Activated CD8-positive, alpha-beta memory T cell treated with anti-CD3 and anti-CD28 coated beads for 24 hours (primary cell): ENCODE data around the gene LRRN4.

ENCODE experiments used
- DNase-seq: peaks from one replicate; pipeline ENCODE4 v3.0.0-alpha.2; 2020

Gene LRRN4

DNA sequence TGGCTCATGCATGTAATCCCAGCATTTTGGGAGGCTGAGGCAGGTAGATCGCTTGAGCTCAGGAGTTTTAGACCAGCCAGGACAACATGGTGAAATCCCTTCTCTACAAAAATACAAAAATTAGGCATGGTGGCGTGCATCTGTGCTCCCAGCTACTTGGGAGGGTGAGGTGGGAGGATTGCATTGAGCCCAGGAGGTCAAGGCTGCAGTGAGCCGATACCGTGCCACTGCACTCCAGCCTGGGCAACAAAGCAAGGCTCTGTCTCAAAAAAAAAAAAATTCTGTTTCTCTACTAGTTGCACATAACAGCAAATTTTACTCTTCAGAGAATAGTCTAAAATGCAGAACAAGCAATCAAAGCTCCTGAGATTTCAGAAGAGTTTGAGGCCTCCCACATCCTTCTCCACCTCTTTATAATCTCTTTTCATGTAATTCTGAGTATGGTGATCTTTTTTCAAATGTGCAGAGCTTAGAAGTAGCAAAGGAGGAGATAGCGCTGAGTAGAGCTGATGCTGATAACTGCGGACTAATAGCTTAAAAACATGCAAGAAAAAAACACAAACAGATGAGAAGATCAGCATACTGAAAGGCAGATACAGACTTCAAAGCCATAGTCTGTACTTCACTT, 23.3 kb downstream of the LRRN4 start:
- no peak for DNase-seq

DNA sequence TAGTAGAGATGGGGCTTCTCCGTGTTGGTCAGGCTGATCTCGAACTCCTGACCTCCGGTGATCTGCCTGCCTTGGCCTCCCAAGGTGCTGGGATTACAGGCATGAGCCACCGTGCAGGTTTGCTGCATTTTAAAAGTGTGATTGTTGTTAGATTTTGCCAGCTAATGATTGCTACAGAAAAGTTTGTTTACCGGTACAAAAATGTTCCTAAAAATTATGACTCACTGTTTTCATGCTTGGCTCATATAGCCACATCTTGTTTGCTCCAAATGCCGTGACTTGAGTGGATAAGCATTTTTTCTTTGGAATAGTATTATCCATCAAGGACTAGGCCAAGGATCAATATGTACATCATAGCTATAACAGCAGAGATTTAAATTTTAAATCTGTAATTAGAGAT, 24.3 kb downstream of the LRRN4 start:
- DNase-seq = no peak

DNA sequence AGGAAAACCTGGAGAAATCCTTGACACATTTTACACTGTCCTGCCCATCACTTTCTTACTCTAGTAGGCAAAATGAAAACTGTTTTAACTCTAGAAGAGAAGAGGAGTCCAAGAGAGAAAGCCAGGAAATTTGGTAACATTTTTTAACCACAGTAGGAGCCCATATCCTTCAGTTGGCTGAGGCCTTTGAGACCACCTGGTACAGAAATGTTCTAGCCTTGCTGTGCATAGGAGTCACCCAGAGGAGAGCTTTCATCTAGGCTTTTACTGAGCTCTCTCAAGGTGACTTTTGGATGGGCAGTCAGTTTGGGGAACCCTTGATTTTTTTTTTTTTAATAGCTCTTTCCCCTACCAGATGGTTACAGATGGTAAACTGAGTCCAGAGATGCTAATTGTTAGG, 25.0 kb downstream of the LRRN4 start:
- no peak for DNase-seq

DNA sequence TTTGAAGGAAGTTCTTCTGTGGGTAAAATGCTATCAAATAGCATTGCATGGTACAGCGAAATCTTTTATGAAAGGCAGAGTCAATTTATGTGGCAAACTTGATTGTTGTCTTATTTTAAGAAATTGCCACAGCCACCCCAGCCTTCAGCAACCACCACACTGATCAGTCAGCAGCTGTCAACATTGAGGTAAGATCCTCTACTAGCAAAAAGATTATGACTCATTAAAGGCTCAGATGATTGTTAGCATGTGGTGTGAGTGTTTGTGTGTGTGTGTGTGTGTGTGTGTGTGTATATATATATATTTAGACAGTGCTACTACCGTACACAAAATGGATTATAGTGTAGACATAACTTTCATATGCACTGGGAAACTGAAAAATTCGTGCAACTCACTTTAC, 27.8 kb downstream of the LRRN4 start:
- DNase-seq = no peak

DNA sequence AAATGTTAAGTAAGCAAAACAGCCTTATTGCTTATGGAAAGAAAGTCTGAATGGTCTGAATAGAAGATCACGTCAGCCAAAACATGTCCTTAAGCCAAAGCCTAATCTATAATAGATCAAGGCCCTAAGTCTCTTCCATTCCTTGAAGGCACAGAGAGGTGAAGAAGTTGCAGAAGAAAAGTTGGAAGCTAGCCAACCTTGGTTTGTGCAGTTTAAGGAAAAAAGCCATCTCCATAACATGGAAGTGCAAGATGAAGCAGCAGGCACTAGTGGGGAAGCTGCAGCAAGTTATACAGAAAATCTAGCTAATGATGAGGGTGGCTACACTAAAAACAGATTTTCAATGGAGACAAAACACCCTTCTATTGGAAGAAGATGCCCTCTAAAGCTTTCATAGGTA, 29.1 kb downstream of the LRRN4 start:
- no peak for DNase-seq

DNA sequence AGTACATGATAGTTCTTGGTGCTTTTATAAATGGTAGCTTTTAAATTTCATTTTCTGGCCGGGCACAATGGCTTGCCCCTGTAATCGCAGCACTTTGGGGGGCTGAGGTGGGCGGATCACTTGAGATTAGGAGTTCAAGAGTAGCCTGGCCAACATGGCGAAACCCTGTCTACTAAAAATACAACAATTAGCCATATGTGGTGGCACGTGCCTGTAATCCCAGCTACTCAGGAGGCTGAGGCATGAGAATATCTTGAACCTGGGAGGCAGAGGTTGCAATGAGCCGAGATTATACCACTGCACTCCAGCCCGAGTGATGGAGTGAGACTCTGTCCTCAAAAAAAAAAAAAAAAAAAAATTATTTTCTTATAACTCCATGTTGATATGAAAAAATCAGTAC, 36.0 kb downstream of the LRRN4 start:
- no peak for DNase-seq

DNA sequence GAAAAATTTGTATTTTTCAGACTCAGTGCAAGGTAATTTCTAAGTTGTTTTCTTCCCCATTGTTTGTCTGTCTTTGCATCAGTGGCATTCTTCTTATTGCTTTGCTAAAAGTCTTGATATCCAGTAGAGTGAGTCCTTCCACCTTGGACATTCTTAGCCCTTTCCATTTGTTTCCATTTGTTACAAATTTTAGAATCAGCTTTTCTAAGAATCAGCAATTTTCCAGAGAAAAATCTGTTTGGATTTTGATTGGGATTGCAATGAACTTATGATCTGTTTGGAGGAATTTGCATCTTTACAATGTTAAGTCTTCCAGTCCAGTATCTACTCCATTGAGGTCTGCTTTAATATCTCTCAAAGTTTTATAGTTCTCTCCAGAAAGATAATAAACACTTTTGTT, 36.4 kb downstream of the LRRN4 start:
- no peak for DNase-seq

DNA sequence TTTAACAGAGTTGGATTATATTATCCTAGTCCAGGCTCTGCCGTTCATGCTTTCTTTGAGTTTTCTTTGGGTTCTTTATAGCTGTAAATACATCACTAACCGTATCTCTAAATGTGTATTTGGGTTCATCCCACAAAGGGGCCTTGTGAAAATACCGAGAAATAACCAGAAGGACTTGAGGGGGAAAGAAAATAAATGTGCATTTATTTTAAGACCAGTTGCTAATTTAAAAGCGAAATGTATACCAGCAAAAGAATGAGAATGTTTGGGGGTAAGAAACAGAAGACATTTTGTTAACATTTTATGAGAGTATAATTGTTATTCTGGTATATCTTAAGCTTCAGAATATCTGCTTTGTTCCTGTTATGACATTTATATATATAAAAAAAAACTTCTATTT, 38.9 kb downstream of the LRRN4 start:
- DNase-seq = no peak

DNA sequence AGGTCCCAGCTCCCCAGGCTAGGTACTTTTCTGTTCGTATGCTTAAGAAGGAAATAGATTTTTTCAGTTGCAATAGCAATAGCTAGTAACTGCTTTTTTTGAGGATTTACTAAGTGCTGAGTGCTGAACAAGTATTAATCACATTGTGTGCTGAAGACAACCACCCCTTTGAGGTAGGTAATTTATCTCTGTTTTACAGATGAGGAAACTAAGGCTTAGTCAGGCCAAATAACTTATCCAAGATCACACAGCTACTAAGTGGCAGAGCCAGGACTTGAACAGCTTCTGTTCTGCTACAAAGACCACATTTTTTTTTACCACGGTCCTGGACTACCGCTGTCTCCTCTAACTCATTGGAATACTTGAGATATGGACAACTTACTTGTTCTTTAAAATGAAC, 39.8 kb downstream of the LRRN4 start:
- DNase-seq = no peak

DNA sequence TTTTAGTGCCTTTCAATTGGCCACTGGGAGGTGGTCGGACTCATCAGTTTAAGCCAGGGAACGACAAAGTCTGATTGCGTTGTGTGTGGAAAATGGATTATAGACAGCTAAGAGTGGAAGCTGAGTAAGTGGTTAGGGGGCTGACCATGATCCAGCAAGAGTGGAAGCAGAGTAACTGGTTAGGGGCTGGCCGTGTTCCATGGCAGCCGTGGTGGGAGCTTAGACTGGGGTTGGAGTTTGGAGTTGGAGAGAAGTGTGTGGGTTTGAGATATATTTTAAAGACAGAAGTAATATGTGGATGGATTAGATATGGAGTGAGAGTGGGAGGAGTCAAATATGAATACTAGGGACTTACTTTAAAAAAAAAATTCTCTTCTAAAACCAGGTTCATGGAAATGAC, 41.7 kb downstream of the LRRN4 start:
- DNase-seq = no peak

DNA sequence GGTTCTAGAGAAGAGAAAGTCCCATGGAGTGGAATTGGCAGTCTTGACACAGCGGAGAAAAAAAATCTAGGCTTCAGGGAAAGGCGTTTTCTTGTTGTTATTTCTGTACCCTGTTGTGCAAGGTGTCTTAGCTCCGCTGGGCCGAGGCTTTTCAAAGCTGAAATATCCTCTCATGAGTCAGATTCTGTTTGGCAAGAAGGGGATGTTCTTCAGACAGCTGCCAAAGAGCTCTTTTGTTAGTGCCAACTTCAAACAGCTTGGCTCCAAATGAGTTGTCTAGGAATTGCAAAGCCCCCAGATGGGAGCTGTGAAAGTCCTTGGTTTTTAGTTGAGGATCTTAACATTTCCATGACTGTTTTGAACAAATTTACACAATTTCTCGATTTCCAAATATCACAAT, 45.6 kb downstream of the LRRN4 start:
- no peak for DNase-seq

DNA sequence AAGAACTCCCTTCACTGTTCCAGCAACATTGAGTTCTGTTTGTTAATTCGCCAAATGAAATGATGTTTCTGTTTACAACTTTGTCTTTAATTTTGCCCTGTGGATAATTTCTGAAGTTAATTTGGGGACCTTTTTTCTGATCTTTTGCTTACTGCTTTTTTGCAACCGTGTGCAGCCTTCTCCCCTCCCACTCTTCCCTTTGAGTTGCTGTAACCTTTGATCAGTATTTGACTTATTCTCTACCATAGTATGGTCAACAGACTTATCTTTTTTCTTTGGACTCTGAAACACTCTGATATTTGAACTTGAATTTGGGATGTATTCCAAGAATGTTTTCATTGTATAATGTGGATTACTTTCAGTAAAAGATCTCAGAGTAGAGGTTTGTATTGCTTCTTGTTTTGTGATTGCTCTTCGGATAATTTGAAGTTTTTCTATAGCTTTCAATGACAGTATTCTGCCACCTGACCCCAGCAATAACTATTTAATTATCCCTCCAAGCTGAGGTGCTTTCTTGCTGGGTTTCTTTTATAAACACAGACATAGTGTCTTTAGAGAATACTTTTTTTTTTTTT, 46.2 kb downstream of the LRRN4 start:
- DNase-seq = no peak

DNA sequence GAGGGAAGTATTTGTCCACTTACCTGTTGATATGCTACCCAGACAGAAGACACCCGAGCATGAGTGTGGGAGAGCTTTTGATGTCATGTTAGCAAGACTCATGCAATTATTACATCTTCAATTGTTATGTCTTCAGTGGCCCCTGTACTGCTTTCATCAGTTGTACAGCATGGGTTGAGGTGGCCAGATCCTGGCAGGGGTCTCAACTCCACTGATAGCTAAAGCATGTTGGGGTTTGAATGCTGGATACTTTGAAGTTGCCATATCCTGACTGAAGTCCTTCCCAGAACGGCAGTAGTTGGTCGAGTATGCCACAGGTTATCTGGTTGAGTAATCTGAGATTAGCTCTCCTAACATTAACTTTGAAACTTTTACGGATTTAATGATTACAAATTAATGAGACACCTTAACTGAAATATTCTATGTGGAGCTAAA, 46.7 kb downstream of the LRRN4 start:
- no peak for DNase-seq

DNA sequence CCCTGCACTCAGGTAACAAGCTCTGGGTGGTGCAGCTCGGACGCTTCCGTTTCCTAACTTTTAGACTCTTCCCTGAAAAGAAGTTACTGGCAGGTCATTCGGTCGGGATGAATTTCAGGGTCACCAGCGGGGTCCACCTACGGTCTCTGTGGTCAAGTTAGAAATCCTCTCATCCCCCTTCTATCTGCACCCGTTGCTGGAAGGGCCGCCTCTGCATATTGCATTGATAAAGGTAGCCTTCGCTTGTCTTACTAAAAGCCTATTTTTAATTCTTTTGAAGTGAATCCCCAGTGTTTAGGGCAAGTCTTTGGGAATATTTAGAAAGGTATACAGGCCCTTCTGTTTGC, 47.3 kb downstream of the LRRN4 start:
- DNase-seq = no peak

DNA sequence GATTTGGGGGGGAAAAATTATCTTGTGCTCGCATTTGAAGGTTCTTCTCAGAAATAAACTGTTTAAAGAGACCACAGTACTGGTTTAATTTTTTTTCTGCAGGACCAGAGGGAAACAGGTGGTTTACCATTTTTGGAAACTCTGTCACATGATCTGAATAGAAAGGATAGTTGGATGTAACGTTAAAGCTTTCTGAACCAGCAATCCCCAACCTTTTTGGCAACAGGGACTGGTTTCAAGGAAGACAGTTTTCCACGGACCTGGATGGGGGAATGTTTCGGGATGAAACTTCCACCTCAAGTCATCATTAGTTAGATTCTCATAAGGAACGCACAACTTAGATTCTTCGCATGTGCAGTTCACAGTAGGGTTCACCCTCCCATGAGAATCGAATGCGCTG, 53.0 kb downstream of the LRRN4 start:
- no peak for DNase-seq

DNA sequence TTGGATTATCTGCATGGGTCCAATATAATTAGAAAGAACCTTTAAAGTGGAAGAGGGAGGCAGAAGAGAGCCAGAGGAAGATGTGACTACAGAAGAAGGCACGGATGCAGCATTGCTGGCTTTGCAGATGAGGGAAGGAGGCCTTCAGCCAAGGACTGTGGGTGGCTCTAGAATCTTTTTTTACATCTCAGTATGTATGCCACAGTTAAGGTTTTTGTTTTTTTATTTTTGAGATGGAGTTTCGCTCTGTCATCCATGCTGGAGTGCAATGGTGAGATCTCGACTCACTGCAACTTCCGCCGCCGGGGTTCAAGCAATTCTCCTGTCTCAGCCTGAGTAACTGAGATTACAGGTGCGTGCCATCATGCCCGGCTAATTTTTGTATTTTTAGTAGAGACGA, 54.1 kb downstream of the LRRN4 start:
- DNase-seq = no peak

DNA sequence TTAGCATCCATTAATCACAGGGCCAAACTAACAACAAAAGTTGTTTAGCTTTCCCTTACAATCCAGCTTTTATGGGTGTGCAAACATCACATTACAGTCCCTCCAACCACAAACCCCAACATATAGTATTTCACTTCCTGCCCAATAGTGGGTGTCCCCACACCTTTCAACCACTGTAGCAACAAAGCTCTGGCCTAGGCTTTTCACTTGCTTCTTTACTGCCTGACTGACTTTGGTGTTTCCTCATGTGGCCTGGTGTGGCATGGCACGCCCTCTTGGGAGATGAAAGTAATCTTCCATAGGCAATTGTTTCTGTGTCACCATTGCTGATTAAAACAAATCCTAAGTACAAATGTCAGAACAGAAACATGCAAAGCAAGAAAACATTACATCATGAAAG, 57.1 kb downstream of the LRRN4 start:
- no peak for DNase-seq

DNA sequence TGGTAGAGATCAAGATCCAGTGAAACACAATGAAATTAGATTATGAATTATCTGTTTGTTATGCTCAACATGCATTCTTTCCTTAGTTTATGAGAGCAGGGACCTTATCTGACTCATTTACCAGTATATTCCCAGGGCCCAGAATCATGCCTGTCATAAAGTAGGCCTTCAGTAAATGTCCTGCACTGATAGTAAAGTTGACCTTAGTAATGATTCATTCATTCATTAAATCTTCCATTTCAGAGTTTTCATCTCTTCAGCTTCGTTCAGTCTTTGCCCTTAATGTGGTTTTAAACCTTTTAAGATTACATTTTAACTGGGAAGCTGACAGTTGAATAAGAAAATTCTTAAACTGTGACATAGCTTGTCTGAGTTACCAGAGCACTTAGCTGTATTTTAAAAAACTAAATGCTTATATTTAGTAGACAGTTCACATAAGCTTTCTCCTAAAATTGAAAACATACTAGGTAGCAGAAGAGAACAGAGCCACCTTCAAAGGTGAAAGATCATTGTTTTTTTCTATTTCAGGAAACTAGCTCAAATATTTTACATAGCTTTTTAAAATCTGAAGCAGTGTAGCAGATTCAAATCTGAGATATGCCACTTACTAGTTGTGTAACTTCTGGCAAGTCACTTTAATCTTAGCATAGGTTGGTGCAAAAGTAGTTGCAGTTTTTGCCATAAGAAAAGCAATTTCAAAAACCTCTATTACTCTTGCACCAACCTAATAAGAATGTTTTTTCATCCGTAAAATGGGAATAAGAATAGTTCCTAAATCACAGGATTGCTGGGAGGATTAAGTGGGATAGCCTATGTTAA, 62.0 kb downstream of the LRRN4 start:
- DNase-seq = no peak

DNA sequence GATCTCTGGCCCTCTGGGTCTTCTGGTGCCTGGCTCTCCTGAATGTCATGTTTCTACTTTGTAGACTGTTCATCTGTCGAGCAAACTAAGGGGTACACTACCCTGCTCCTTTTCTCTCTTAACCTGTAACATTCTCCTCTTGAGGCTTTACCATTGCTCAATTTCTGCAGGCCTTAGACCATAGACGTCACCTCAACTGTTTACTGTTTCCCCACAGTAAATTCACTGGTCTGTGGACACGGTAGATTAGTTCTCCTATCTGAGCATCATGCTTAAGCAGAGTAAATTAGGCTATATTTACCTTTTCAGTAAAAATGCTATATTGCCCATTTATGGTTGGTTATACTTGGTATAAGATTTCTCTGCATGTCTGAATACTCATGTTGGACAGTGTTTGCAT, 62.9 kb downstream of the LRRN4 start:
- no peak for DNase-seq
